GM21529 (cell line): Measurements from ENCODE around the gene PLA2G7.
"Not testable (repeated sequence)": the region's sequence is repeated elsewhere in the genome, so short reads cannot be mapped to it uniquely, and the experiment has no call there.

Experiments
- ATAC-seq: cut with Tn5 transposase; IDR thresholded peaks from one replicate; pipeline ENCODE4 v1.9.1; 2021; ENCODE audit not compliant: unreplicated experiment

Gene PLA2G7

GRCh38 chr6:46734867-46735719, at the start of gene PLA2G7:
PLA2G7 (minus strand) TSS chr6:46735375; CDS start chr6:46722891, 12,484 bp downstream.
- ATAC-seq = no peak

- no peak for ATAC-seq
These were observed 49.4 kb upstream of the PLA2G7 start for GRCh38 chr6:46784535-46784934.

- ATAC-seq = no peak
These were observed 46.6 kb upstream of the PLA2G7 start for GRCh38 chr6:46781478-46782378.

- ATAC-seq = no peak
These were observed 42.5 kb upstream of the PLA2G7 start for GRCh38 chr6:46777476-46778346.

- ATAC-seq = no peak
These were observed 41.0 kb upstream of the PLA2G7 start for GRCh38 chr6:46776070-46776712.

- not testable (repeated sequence) for ATAC-seq
These were observed 39.6 kb upstream of the PLA2G7 start for GRCh38 chr6:46774736-46775135.

GRCh38 chr6:46773201-46773855, 38.2 kb upstream of the PLA2G7 start:
- no peak for ATAC-seq

- peak; percentile 83 for ATAC-seq
These were observed 37.6 kb upstream of the PLA2G7 start for GRCh38 chr6:46772762-46773161.

GRCh38 chr6:46772016-46772415, 36.8 kb upstream of the PLA2G7 start:
- ATAC-seq = no peak

GRCh38 chr6:46764961-46765360, 29.8 kb upstream of the PLA2G7 start:
- ATAC-seq = no peak

- not testable (repeated sequence) for ATAC-seq
These were observed 29.1 kb upstream of the PLA2G7 start for GRCh38 chr6:46764280-46764679.

- ATAC-seq = no peak
These were observed 28.3 kb upstream of the PLA2G7 start for GRCh38 chr6:46763466-46763865.

GRCh38 chr6:46760925-46761324, 25.8 kb upstream of the PLA2G7 start:
- ATAC-seq = no peak

- ATAC-seq = no peak
These were observed 24.0 kb upstream of the PLA2G7 start for GRCh38 chr6:46758960-46759753.

- ATAC-seq = no peak
These were observed 22.0 kb upstream of the PLA2G7 start for GRCh38 chr6:46757214-46757596.

GRCh38 chr6:46756469-46757213, 21.5 kb upstream of the PLA2G7 start:
- no peak for ATAC-seq

- no peak for ATAC-seq
These were observed 20.7 kb upstream of the PLA2G7 start for GRCh38 chr6:46755865-46756264.

- no peak for ATAC-seq
These were observed 16.5 kb upstream of the PLA2G7 start for GRCh38 chr6:46751658-46752057.
